Psoas muscle (tissue), 8 donors: ENCODE measurements around the gene KRT35. TPM values are rescaled to one million over a fixed set of nuclear protein-coding genes. Genes with fewer than 3 reads are reported as not detected.

Experiments
- ATAC-seq, 4 donors: fragments of 200-7000 bp; cut with Tn5 transposase; one replicate each; pipeline ENCODE4 v1.9.1; 2020; ENCODE audit warnings: moderate library complexity in 3 of 4, mild to moderate bottlenecking in 2 of 4
- DNase-seq, 2 donors: peaks; one replicate each; pipeline ENCODE4 v3.0.0-alpha.2; 2020
- H3K27ac ChIP-seq: fragments of 200-600 bp; one replicate; pipeline ENCODE4 v1.8.0; 2022
- H3K27me3 ChIP-seq, 3 donors: fragments of 200-600 bp in 1 of 3; one replicate each; pipeline versions ENCODE4 v1.6.1 to v1.8.0; 2013 to 2022; ENCODE audit warnings: low read length in 2 of 3, mild to moderate bottlenecking in 2 of 3, moderate library complexity in 1 of 3; ENCODE audit not compliant: insufficient read depth in 3 of 3
- H3K36me3 ChIP-seq, 2 donors: fragments of 200-600 bp in 1 of 2; one replicate each; pipeline versions ENCODE4 v1.6.1 to v1.8.0; 2013 to 2022; ENCODE audit warnings: low read depth in 1 of 2, mild to moderate bottlenecking in 1 of 2, moderate library complexity in 1 of 2; ENCODE audit not compliant: insufficient read depth in 1 of 2
- H3K4me1 ChIP-seq: fragments of 200-600 bp; one replicate; pipeline ENCODE4 v1.8.0; 2022
- H3K4me3 ChIP-seq: fragments of 200-600 bp; one replicate; pipeline ENCODE4 v1.8.0; 2022; ENCODE audit warnings: mild to moderate bottlenecking
- H3K9me3 ChIP-seq: fragments of 200-600 bp; one replicate; pipeline ENCODE4 v1.8.0; 2022
- WGBS, 3 donors: extraction: QIAGEN DNeasy Blood & Tissue Kit; methylation state at CpG; one replicate each; pipeline versions ENCODE4 v1.1.6 to v1.1.7; 2013; 5-methylcytosine and 5-hydroxymethylcytosine counted together
- intact Hi-C, 2 donors: fragments of 100-400 bp; cut with DNase I; formaldehyde crosslinking; loops; one replicate each; pipeline versions ENCODE4 v1.11.0 to v1.14.2; 2022
- polyA plus RNA-seq, 3 donors: library from polyadenylated mRNA; stranded (reverse); fragments of 200-250 nt; gene quantifications; one replicate each; pipeline ENCODE4 v1.2.3, GENCODE V29; 2013
- total RNA-seq, 4 donors: library from RNA; stranded (reverse); fragmentation: NEBNext Ultra II Directional in 2 of 4; extraction: Animal tissue kit (Norgen Biotek cat#: 25700) in 2 of 4; gene quantifications; one replicate each; pipeline versions ENCODE4 v1.2.1 to v1.2.4, GENCODE V29; 2021 to 2023
- TF ChIP-seq, protein P1 (sequence below): fragments of 200-600 bp; IDR thresholded peaks from one replicate; pipeline ENCODE4 v1.8.0; 2022; ENCODE audit warnings: antibody characterized with exemption
- donor health status: healthy with polysubstance abuse.
- donor health status: DM: no; HTN: no; CAD: no; lungs with moderate emphysema.
- donor health status: Bipolar disorder and iron deficiency.
- donor health status: healthy.
- donor health status: DM: yes; HTN: yes; CAD: no.
- donor health status: DM: no; HTN: no; CAD: no.
- donor health status: DM: no; HTN: no; CAD: no.
- donor health status: DM: yes; HTN: yes; CAD: no.

The KRT35 gene
- total and polyA plus RNA-seq, 7 donors = not detected

DNA sequence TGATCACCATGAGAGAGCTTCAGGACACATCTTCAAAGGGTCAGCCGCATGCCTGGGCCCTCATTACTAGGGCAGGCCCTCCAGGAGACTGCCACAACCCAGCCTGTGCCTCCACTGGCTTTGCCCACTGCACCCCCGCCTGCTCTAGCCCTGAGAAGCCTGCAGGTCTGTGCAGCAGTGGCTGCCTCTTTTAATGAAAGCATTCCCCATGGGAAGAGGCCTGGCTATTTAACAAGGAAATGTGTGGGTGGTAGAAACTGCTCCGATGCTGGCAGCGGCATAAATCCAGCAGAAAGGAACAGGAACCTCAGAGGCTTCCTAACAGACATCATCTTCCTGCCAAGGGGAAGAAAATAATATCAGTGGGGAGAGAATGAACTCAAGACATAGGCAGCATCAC lies 13.4 kb downstream of the KRT35 start:
- Histone ChIP-seq H3K27ac (no peak overlapping the region), H3K4me1 (no peaks in the 10 kb centered on the region), H3K9me3 (no peaks in the 10 kb centered on the region), H3K4me3 (no peak overlapping the region), H3K27me3 (peaks cover 0 to 7% (median 0%) of the 10 kb centered on the region in 3 donors), H3K36me3 (no peaks in the 10 kb centered on the region)
- intact Hi-C loops = no loop called here
- DNase-seq (no peak), ATAC-seq (no peak)
- WGBS, 3 donors = 52 to 55% (median 55%) methylated on average over 4 of the region's 4 CpGs
- TF ChIP-seq, protein P1, sequence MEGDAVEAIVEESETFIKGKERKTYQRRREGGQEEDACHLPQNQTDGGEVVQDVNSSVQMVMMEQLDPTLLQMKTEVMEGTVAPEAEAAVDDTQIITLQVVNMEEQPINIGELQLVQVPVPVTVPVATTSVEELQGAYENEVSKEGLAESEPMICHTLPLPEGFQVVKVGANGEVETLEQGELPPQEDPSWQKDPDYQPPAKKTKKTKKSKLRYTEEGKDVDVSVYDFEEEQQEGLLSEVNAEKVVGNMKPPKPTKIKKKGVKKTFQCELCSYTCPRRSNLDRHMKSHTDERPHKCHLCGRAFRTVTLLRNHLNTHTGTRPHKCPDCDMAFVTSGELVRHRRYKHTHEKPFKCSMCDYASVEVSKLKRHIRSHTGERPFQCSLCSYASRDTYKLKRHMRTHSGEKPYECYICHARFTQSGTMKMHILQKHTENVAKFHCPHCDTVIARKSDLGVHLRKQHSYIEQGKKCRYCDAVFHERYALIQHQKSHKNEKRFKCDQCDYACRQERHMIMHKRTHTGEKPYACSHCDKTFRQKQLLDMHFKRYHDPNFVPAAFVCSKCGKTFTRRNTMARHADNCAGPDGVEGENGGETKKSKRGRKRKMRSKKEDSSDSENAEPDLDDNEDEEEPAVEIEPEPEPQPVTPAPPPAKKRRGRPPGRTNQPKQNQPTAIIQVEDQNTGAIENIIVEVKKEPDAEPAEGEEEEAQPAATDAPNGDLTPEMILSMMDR = no peak

DNA sequence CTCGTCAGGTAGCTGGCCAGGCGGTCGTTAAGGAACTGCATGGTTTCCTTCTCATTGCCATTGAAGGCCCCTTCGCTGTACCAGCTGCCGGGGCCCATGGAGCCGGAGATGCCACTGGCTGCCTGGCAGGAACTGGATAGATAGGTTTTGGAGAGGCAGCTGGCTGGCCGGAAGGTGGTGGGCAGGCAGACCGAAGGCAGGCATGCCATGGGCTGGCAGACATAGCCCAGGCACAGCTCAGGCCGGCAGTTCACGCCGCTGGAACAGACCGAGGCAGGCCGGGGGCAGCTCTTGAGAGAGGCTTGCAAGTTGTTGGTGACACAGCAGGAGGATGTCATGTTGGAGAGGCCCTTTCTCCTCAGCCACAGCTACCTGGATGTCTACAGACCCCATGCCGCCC lies 14.0 kb downstream of the KRT35 start, which contains the start of gene KRT32:
KRT32 (minus strand) TSS at position 399 of the 400 bp plus-strand sequence; CDS start at position 338, 61 bp downstream.
- H3K27me3 ChIP-seq = peaks cover 0 to 7% (median 0%) of the 10 kb centered on the region in 3 donors
- TF ChIP-seq, protein P1 = no peak
- DNase-seq (no peak), ATAC-seq (no peak)
- intact Hi-C loops = no loop called here
- H3K36me3 ChIP-seq = no peaks in the 10 kb centered on the region
- WGBS, 3 donors = 88 to 95% (median 90%) methylated on average over 14 of the region's 14 CpGs
- no peaks in the 10 kb centered on the region for H3K9me3 ChIP-seq
- H3K4me1 ChIP-seq = no peaks in the 10 kb centered on the region
- no peak within 1 kb of the TSS for H3K4me3 ChIP-seq
- H3K27ac ChIP-seq = no peak within 1 kb of the TSS

DNA sequence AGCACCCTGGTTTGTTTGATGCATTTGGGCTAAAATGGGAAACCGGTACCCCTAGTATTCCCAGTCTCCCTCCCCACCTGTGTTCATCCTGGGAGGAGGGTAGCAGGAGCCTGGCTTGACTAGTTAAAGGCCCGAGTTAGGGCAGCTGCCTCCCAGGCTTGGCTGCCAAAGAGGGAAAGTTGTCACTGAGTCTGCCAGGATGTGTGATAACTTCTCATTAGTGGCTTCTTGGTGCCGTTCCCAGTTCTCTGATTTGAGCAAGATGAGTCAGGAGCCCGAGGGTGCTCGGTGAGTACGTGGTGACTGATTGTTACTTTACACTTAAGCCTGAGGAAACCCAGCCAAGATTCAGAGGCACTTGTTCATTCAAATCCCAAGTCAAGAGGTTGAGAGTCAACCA lies 16.3 kb downstream of the KRT35 start:
- Histone ChIP-seq H3K4me3 (no peak overlapping the region), H3K4me1 (no peaks in the 10 kb centered on the region), H3K27me3 (peaks cover 0 to 3% (median 2%) of the 10 kb centered on the region in 3 donors), H3K36me3 (no peaks in the 10 kb centered on the region), H3K9me3 (no peaks in the 10 kb centered on the region), H3K27ac (no peak overlapping the region)
- 16 to 27% (median 17%) methylated on average over 6 of the region's 6 CpGs for WGBS, 3 donors
- intact Hi-C loops = no loop called here
- ATAC-seq (peak; percentile 94 to 98 (median 95)), DNase-seq (peak in 1 of 2 donors; percentile 35)
- TF ChIP-seq, protein P1 = no peak

DNA sequence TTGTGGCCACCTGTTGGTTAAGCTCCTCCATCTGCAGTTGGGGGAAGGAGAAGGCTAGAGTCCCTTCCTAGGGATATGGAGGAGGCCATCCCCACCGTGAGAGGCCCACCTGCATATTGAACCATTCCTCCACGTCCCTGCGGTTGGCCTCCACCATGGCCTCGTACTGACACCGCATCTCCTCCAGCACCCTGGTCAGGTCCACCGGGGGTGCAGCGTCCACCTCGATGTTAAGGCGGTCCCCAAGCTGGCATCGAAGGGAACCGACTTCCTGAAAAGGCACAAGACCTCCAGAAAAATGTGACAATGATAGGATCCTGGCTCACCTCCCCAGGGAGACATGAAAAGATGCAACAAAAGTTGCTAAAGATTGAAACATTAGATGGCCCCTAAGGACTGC lies 16.8 kb downstream of the KRT35 start:
- ATAC-seq (no peak), DNase-seq (no peak)
- Histone ChIP-seq H3K36me3 (no peaks in the 10 kb centered on the region), H3K9me3 (no peaks in the 10 kb centered on the region), H3K27ac (no peak overlapping the region), H3K4me1 (no peaks in the 10 kb centered on the region), H3K27me3 (peaks cover 0 to 3% (median 2%) of the 10 kb centered on the region in 3 donors), H3K4me3 (no peak overlapping the region)
- 82 to 85% (median 82%) methylated on average over 11 of the region's 11 CpGs for WGBS, 3 donors
- intact Hi-C loops = no loop called here
- TF ChIP-seq, protein P1 = no peak

DNA sequence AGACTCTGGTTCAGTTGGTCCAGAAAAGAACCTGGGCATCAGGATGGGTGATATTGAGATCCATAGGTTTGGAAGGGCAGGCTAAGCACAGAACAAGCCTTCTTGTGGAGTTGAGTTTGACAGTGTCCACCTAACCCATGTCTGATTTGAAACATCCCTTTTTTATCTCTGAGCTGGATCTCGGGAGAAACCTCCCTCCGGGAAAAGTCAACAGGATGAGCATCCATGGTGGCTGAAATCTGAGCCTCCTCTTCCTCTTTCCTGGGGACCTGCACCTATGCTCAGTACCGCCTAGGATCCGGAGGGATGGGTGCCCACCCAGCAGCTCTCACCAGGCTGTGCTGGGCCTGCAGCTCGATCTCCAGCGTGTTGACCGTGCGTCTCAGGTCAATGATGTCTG lies 17.2 kb downstream of the KRT35 start:
- ATAC-seq = no peak
- no peak overlapping the region for H3K27ac ChIP-seq
- 88 to 93% (median 90%) methylated on average over 8 of the region's 8 CpGs for WGBS, 3 donors
- peaks cover 0 to 3% (median 2%) of the 10 kb centered on the region in 3 donors for H3K27me3 ChIP-seq
- intact Hi-C loops = no loop called here
- DNase-seq = no peak
- H3K9me3 ChIP-seq = no peaks in the 10 kb centered on the region
- H3K4me1 ChIP-seq = no peaks in the 10 kb centered on the region
- no peak overlapping the region for H3K4me3 ChIP-seq
- TF ChIP-seq, protein P1 = no peak
- H3K36me3 ChIP-seq = no peaks in the 10 kb centered on the region
